ENCODE data around the gene SEPSECS.

The SEPSECS gene

GRCh38 chr4:25081866-25082471 lies 78.3 kb downstream of the SEPSECS start:
- no peak for TF ChIP-seq GLIS3 (CRISPR knock-in tag; IDR thresholded peaks at IDR 0.05)
- no peak for TF ChIP-seq ARNTL (CRISPR knock-in tag; IDR thresholded peaks at IDR 0.05; ENCODE audit: borderline replicate concordance, low read depth)
- no peak for TF ChIP-seq BACH2 (CRISPR knock-in tag; IDR thresholded peaks at IDR 0.05; ENCODE audit: borderline replicate concordance)
- TF ChIP-seq CREB5 (CRISPR knock-in tag; IDR thresholded peaks at IDR 0.05; ENCODE audit: low read depth): no peak
- no peak for TF ChIP-seq RARB (CRISPR knock-in tag; IDR thresholded peaks at IDR 0.05)
- ATAC-seq: no peak

GRCh38 chr4:25080571-25080970 lies 79.7 kb downstream of the SEPSECS start:
- ATAC-seq: no peak

GRCh38 chr4:25078523-25078922 lies 81.7 kb downstream of the SEPSECS start:
- TF ChIP-seq CREB5 (CRISPR knock-in tag; IDR thresholded peaks at IDR 0.05; ENCODE audit: low read depth) (no peak), CSDC2 (CRISPR knock-in tag; IDR thresholded peaks at IDR 0.05) (no peak), ISL1 (CRISPR knock-in tag; IDR thresholded peaks at IDR 0.05) (no peak)
- ATAC-seq: no peak

More at GRCh38 chr4:25080571-25080970, 79.7 kb downstream of the SEPSECS start:
- no peak for TF ChIP-seq TSHZ2 (CRISPR knock-in tag; IDR thresholded peaks at IDR 0.05)
- no peak for TF ChIP-seq GLIS3 (CRISPR knock-in tag; IDR thresholded peaks at IDR 0.05)
- no peak for TF ChIP-seq ESRRG (CRISPR knock-in tag; IDR thresholded peaks at IDR 0.05)
- TF ChIP-seq CSRNP3 (CRISPR knock-in tag; IDR thresholded peaks at IDR 0.05): no peak
- TF ChIP-seq PPARA (CRISPR knock-in tag; IDR thresholded peaks at IDR 0.05; ENCODE audit: borderline replicate concordance): no peak
- TF ChIP-seq CSDC2 (CRISPR knock-in tag; IDR thresholded peaks at IDR 0.05): no peak
- TF ChIP-seq ZNF8 (CRISPR knock-in tag; IDR thresholded peaks at IDR 0.05): no peak
- no peak for TF ChIP-seq ZFP3 (CRISPR knock-in tag; IDR thresholded peaks at IDR 0.05)
- no peak for TF ChIP-seq SNAI2 (CRISPR knock-in tag; IDR thresholded peaks at IDR 0.05)
- no peak for TF ChIP-seq RARB (CRISPR knock-in tag; IDR thresholded peaks at IDR 0.05)
- no peak for TF ChIP-seq PATZ1 (CRISPR knock-in tag; IDR thresholded peaks at IDR 0.05; ENCODE audit: borderline replicate concordance)
- TF ChIP-seq TOX (CRISPR knock-in tag; IDR thresholded peaks at IDR 0.05; ENCODE audit: borderline replicate concordance): no peak

- no peak for ATAC-seq
- TF ChIP-seq ARNTL (CRISPR knock-in tag; IDR thresholded peaks at IDR 0.05; ENCODE audit: borderline replicate concordance, low read depth) (no peak), CSRNP3 (CRISPR knock-in tag; IDR thresholded peaks at IDR 0.05) (no peak), ZFP3 (CRISPR knock-in tag; IDR thresholded peaks at IDR 0.05) (no peak), OSR1 (CRISPR knock-in tag; IDR thresholded peaks at IDR 0.05) (no peak), BACH2 (CRISPR knock-in tag; IDR thresholded peaks at IDR 0.05; ENCODE audit: borderline replicate concordance) (no peak), PATZ1 (CRISPR knock-in tag; IDR thresholded peaks at IDR 0.05; ENCODE audit: borderline replicate concordance) (no peak), ZNF565 (CRISPR knock-in tag; conservative IDR thresholded peaks at IDR 0.05; ENCODE audit: low read depth) (no peak), TSHZ2 (CRISPR knock-in tag; IDR thresholded peaks at IDR 0.05) (no peak)
These were observed 83.4 kb downstream of the SEPSECS start for GRCh38 chr4:25076625-25077398.
